ENCODE data around the gene PARP12. TPM values are rescaled to one million over a fixed set of nuclear protein-coding genes. Genes with fewer than 3 reads are reported as not detected.

Gene PARP12
- total and polyA plus RNA-seq, 2 of the 13 experiments (the other 11 are each of a cell fraction or from before 2014, with no cell fraction given) = 15.5 to 35.2 TPM

- Histone ChIP-seq H3K4me1 (ENCODE audit: insufficient read depth, low read length) (peaks cover 38% of the 10 kb centered on the region), H3K9me3 (ENCODE audit: low read length) (no peaks in the 10 kb centered on the region), H3K9ac (ENCODE audit: insufficient read depth, low read depth, low read length) (no peak overlapping the region), H3K27ac (ENCODE audit: extremely low read length, insufficient read depth, low read length) (no peak overlapping the region), H3K27me3 (ENCODE audit: control insufficient read depth in 1 of 2, insufficient read depth in 2 of 2, low read length in 2 of 2) (peaks cover 5 to 66% of the 10 kb centered on the region in 2 experiments), H3K79me2 (ENCODE audit: insufficient read depth, low read length) (no peaks in the 10 kb centered on the region), H3K4me3 (replicated peaks in 1 of 3; ENCODE audit: insufficient read depth in 1 of 3, low read depth in 2 of 3, low read length in 3 of 3) (no peak overlapping the region), H3K36me3 (replicated peaks in 1 of 2; ENCODE audit: control insufficient read depth in 1 of 2, insufficient read depth in 2 of 2, low read length in 2 of 2) (no peaks in the 10 kb centered on the region), H3K4me2 (ENCODE audit: low read depth, low read length) (no peak overlapping the region), H2AFZ (ENCODE audit: low read length) (no peak overlapping the region), H4K20me1 (ENCODE audit: insufficient read depth, low read length) (no peaks in the 10 kb centered on the region)
- intact Hi-C loops (cut with micrococcal nuclease; ENCODE audit: unreplicated experiment) (no loop called here), in situ Hi-C loops (cut with HindIII; ENCODE audit: extremely low pct_ligation_motif_present, low pct_unique_long_range_greater_than_20kb) (no loop called here)
- DNase-seq (ENCODE audit: low spot score) (no peak), ATAC-seq (no peak), FAIRE-seq (no peak)
- TF ChIP-seq ZNF367 (CRISPR knock-in tag; IDR thresholded peaks at IDR 0.05; ENCODE audit: borderline replicate concordance) (no peak), THAP9 (CRISPR knock-in tag; IDR thresholded peaks at IDR 0.05; ENCODE audit: borderline replicate concordance) (no peak), PAWR (CRISPR knock-in tag; IDR thresholded peaks at IDR 0.05; ENCODE audit: borderline replicate concordance) (no peak), FIP1L1 (IDR thresholded peaks at IDR 0.05; ENCODE audit: borderline replicate concordance, insufficient read depth, low read depth, low read length) (no peak), TAF1 (CRISPR knock-in tag; IDR thresholded peaks at IDR 0.05) (no peak), TEAD2 (CRISPR knock-in tag; IDR thresholded peaks at IDR 0.05) (no peak), PRDM4 (CRISPR knock-in tag; IDR thresholded peaks at IDR 0.05; ENCODE audit: borderline replicate concordance) (no peak), ZNF605 (CRISPR knock-in tag; IDR thresholded peaks at IDR 0.05) (no peak), HNF1B (CRISPR knock-in tag; IDR thresholded peaks at IDR 0.05) (no peak), SMAD1 (CRISPR knock-in tag; IDR thresholded peaks at IDR 0.05; ENCODE audit: borderline replicate concordance, low read depth) (no peak), ZNF33B (CRISPR knock-in tag; IDR thresholded peaks at IDR 0.05) (no peak), ZNF292 (CRISPR knock-in tag; IDR thresholded peaks at IDR 0.05; ENCODE audit: borderline replicate concordance, low read depth) (no peak), ZNF317 (CRISPR knock-in tag; IDR thresholded peaks at IDR 0.05) (no peak), ZFP90 (CRISPR knock-in tag; IDR thresholded peaks at IDR 0.05; ENCODE audit: borderline replicate concordance) (no peak), ZFP36 (IDR thresholded peaks at IDR 0.05; ENCODE audit: borderline replicate concordance, low read depth, low read length, partially characterized antibody) (no peak), SATB2 (CRISPR knock-in tag; IDR thresholded peaks at IDR 0.05) (no peak), SRY (CRISPR knock-in tag; IDR thresholded peaks at IDR 0.05) (no peak), ZNF570 (CRISPR knock-in tag; IDR thresholded peaks at IDR 0.05; ENCODE audit: borderline replicate concordance) (no peak), NCOA5 (CRISPR knock-in tag; IDR thresholded peaks at IDR 0.05) (no peak)
- BruUV-seq (replicated peaks) = no TSS peak
- ChIA-PET POLR2A (no interaction called here), CTCF (ENCODE audit: low intra/inter-chr PET ratio, low total read pairs) (no interaction called here)
- WGBS (ENCODE audit: low lambda C conversion rate) = 46% methylated on average over 10 of the region's 11 CpGs
These were observed 47.2 kb downstream of the PARP12 start for GRCh38 chr7:140015471-140015970.
